ENCODE measurements around the gene PIP4K2C.

The PIP4K2C gene

GRCh38 chr12:57611827-57612710 lies 21.1 kb downstream of the PIP4K2C start:
- DNase-seq (no peak), ATAC-seq (ENCODE audit: insufficient read depth, low read depth) (no peak)
- no peak overlapping the region for H3K4me2 ChIP-seq (ENCODE audit: insufficient read depth, low read length)
- peaks cover 36% of the 10 kb centered on the region for H3K27me3 ChIP-seq (ENCODE audit: insufficient read depth, low read length, poor library complexity)
- no peaks in the 10 kb centered on the region for H4K20me1 ChIP-seq (ENCODE audit: insufficient read depth, low read length)
- TF ChIP-seq EZH2 (IDR thresholded peaks at IDR 0.05; ENCODE audit: borderline replicate concordance, low read depth, low read length, severe bottlenecking) (no peak), CTCF (IDR thresholded peaks at IDR 0.05; ENCODE audit: borderline replicate concordance, extremely low read depth, low read length, poor library complexity, severe bottlenecking) (no peak)
- no peaks in the 10 kb centered on the region for H3K79me2 ChIP-seq (ENCODE audit: insufficient read depth, low read length)
- H3K9me3 ChIP-seq (ENCODE audit: insufficient read depth, low read length, severe bottlenecking), result no peaks in the 10 kb centered on the region
- H3K36me3 ChIP-seq (ENCODE audit: insufficient read depth, low read length), result no peaks in the 10 kb centered on the region
- no peak overlapping the region for H3K9ac ChIP-seq (ENCODE audit: low read depth, low read length)
- H3K27ac ChIP-seq (ENCODE audit: low read length), result no peak overlapping the region
- no peak overlapping the region for H2AFZ ChIP-seq (ENCODE audit: low read depth, low read length)
- no peak overlapping the region for H3K4me3 ChIP-seq (ENCODE audit: low read depth in 1 of 2, low read length in 2 of 2)
- no peaks in the 10 kb centered on the region for H3K4me1 ChIP-seq (ENCODE audit: insufficient read depth, low read length)

GRCh38 chr12:57612711-57613426 lies 21.9 kb downstream of the PIP4K2C start:
- Histone ChIP-seq H3K4me2 (ENCODE audit: insufficient read depth, low read length) (no peak overlapping the region), H3K36me3 (ENCODE audit: insufficient read depth, low read length) (no peaks in the 10 kb centered on the region), H3K4me3 (ENCODE audit: low read depth in 1 of 2, low read length in 2 of 2) (no peak overlapping the region), H3K27ac (ENCODE audit: low read length) (no peak overlapping the region), H3K9ac (ENCODE audit: low read depth, low read length) (no peak overlapping the region), H4K20me1 (ENCODE audit: insufficient read depth, low read length) (no peaks in the 10 kb centered on the region), H3K27me3 (ENCODE audit: insufficient read depth, low read length, poor library complexity) (peaks cover 36% of the 10 kb centered on the region), H3K9me3 (ENCODE audit: insufficient read depth, low read length, severe bottlenecking) (no peaks in the 10 kb centered on the region), H2AFZ (ENCODE audit: low read depth, low read length) (no peak overlapping the region), H3K4me1 (ENCODE audit: insufficient read depth, low read length) (no peaks in the 10 kb centered on the region), H3K79me2 (ENCODE audit: insufficient read depth, low read length) (no peaks in the 10 kb centered on the region)
- DNase-seq (no peak), ATAC-seq (ENCODE audit: insufficient read depth, low read depth) (no peak)
- TF ChIP-seq CTCF (IDR thresholded peaks at IDR 0.05; ENCODE audit: borderline replicate concordance, extremely low read depth, low read length, poor library complexity, severe bottlenecking) (no peak), EZH2 (IDR thresholded peaks at IDR 0.05; ENCODE audit: borderline replicate concordance, low read depth, low read length, severe bottlenecking) (no peak)

- Histone ChIP-seq H3K4me1 (ENCODE audit: insufficient read depth, low read length) (no peaks in the 10 kb centered on the region), H3K27me3 (ENCODE audit: insufficient read depth, low read length, poor library complexity) (peaks cover 36% of the 10 kb centered on the region), H3K9me3 (ENCODE audit: insufficient read depth, low read length, severe bottlenecking) (no peaks in the 10 kb centered on the region), H4K20me1 (ENCODE audit: insufficient read depth, low read length) (no peaks in the 10 kb centered on the region), H3K4me3 (ENCODE audit: low read depth in 1 of 2, low read length in 2 of 2) (no peak overlapping the region), H2AFZ (ENCODE audit: low read depth, low read length) (no peak overlapping the region), H3K4me2 (ENCODE audit: insufficient read depth, low read length) (no peak overlapping the region), H3K27ac (ENCODE audit: low read length) (no peak overlapping the region), H3K79me2 (ENCODE audit: insufficient read depth, low read length) (no peaks in the 10 kb centered on the region), H3K9ac (ENCODE audit: low read depth, low read length) (no peak overlapping the region), H3K36me3 (ENCODE audit: insufficient read depth, low read length) (no peaks in the 10 kb centered on the region)
- TF ChIP-seq EZH2 (IDR thresholded peaks at IDR 0.05; ENCODE audit: borderline replicate concordance, low read depth, low read length, severe bottlenecking) (no peak), CTCF (IDR thresholded peaks at IDR 0.05; ENCODE audit: borderline replicate concordance, extremely low read depth, low read length, poor library complexity, severe bottlenecking) (no peak)
- ATAC-seq (ENCODE audit: insufficient read depth, low read depth), result no peak
- DNase-seq, result no peak
These were observed 22.6 kb downstream of the PIP4K2C start for GRCh38 chr12:57613427-57614109.
